ENCODE measurements around the gene KCNJ6. TPM values are rescaled to one million over a fixed set of nuclear protein-coding genes. Genes with fewer than 3 reads are reported as not detected.

The KCNJ6 gene
- total RNA-seq, 2 donors from 2014 or later, result not detected

GRCh38 chr21:37710546-37711285, 205.5 kb downstream of the KCNJ6 start:
- intact Hi-C loops (cut with DNase I), result loop anchor here (5.0 to 10.0 kb wide), 3 partner anchors 204 to 1043 kb away; partner anchors contain the start of gene KCNJ6 (in 1 of the 2)

GRCh38 chr21:37704751-37705150, 211.5 kb downstream of the KCNJ6 start:
- intact Hi-C loops (cut with DNase I), result no loop called here
- no peak for DNase-seq (ENCODE audit: low spot score)

More at GRCh38 chr21:37710546-37711285, 205.5 kb downstream of the KCNJ6 start:
- no peak for DNase-seq (ENCODE audit: low spot score)

DNA sequence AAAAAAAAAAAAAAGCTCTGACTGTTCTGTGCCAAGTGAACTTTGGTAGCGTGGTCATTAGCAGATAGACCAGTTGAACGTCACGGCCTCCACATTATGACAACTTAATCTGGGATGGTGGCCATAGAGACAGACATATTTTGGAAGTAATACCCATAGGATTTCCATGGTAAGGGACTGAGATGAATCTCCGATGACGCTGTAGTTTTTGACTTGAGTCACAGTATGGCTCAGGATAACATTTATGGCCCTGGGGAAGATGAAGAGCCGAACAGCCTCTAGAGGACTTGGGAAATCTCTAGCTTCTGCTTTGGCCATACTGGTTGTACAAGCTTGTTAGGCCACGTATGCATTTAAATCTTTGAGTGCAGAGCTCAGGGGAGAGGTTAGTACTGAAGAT, 214.0 kb downstream of the KCNJ6 start:
- intact Hi-C loops (cut with DNase I), result no loop called here
- no peak for DNase-seq (ENCODE audit: low spot score)

DNA sequence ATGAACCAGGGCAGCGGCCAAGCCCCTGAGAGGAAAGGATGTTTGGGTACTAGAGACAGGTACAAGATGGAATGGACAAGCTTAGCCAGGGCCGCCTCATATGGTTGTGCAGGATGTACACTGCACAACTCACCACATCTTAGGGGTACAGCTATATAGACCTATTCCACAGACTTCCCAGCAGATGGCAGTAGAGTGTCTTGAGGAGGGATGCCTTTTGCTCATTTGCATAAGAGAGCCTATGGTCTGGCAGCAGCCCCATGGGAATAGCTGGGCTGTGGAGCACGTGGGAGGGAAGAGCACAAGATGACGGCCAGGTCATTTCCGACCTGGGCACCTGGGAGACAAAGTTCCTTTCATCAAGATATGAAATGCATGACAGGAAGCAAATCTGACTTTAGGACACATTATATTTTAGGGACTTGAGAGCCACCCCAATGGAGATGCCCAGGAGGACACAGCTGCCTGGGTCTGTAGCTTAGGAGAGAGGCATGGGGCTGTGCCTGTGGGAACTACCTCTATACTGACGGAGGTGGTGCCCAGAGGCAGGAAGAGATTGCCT, 215.5 kb downstream of the KCNJ6 start:
- intact Hi-C loops (cut with DNase I), result no loop called here
- DNase-seq (ENCODE audit: low spot score), result no peak

DNA sequence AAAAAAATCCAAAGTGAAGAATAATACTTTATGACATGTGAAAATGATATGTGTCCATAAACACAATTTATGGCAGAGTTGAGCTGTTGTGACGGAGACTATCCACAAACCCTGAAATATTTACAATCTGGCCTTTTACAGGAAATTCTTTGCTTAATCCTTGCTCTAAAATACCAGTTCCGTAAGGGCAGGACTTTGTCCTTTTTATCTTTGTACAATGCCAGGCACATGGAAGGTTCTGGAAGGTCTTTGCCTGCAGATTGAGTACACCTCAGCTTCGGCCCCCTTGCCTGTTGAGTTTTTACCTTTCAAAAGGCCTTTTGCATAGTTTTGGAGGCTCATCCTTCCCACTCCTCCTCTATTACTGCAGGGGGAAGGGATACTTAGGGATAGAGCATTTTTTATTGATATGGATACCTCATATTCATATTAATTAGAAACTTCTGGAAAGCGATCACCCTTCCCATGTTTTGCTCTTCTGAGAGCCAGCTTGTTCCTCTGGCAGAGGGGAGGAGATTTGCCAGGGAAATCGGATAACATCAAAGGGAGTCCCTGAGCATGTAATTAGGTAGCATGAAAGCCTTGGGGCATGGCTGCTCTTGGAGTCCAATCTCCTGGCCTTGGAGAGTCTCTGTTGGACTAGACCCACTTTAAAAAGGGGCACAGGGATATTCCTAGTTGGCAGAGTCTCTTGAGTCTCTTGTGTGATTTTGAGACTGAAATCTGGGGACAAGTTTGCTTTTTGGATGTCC, 217.1 kb downstream of the KCNJ6 start:
- intact Hi-C loops (cut with DNase I), result no loop called here
- no peak for DNase-seq (ENCODE audit: low spot score)

GRCh38 chr21:37696936-37697335, 219.3 kb downstream of the KCNJ6 start:
- no peak for DNase-seq (ENCODE audit: low spot score)
- intact Hi-C loops (cut with DNase I), result no loop called here

DNA sequence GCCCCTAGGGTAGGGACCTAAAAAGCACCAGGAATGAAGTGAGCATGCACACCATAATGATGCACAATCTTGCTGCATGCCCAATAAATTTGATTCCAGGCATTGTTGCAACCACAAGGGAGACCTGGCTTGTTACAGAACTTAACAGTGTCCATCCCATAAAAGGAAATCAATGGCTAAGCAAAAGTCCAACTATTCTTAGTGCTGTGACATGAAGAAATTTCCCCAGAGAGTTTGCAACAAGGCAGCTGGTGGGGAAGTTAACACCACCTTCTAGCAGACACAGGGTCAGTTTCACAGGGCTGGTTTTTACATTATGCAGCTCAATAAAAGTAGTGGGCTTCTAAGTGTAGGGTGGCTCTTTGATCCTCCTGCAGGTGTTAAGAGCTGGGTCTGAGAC, 221.1 kb downstream of the KCNJ6 start:
- DNase-seq (ENCODE audit: low spot score), result no peak
- intact Hi-C loops (cut with DNase I), result no loop called here

- no peak for DNase-seq (ENCODE audit: low spot score)
- intact Hi-C loops (cut with DNase I), result no loop called here
These were observed 227.2 kb downstream of the KCNJ6 start for GRCh38 chr21:37688952-37689659.

GRCh38 chr21:37686991-37687810, 229.1 kb downstream of the KCNJ6 start:
- intact Hi-C loops (cut with DNase I), result no loop called here
- no peak for DNase-seq (ENCODE audit: low spot score)

GRCh38 chr21:37684547-37684946, 231.7 kb downstream of the KCNJ6 start:
- intact Hi-C loops (cut with DNase I), result no loop called here
- no peak for DNase-seq (ENCODE audit: low spot score)

DNA sequence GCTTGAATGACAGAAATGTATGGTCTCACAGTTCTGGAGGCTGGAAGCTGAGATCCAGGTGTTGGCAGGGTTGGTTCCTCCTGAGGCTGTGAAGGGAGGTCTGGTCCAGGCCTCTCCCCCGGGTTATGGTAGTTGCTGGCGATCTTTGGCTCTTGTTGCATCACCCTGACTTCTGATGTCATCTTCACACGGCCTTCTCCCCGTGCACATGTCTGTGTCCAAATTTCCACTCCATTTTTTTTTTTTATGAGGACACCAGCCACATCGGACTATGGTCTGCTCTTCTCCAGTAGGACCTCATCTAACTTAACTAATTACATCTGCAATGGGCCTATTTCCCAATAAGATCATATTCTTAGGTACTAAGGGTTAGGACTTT, 232.2 kb downstream of the KCNJ6 start:
- intact Hi-C loops (cut with DNase I), result no loop called here
- no peak for DNase-seq (ENCODE audit: low spot score)

DNA sequence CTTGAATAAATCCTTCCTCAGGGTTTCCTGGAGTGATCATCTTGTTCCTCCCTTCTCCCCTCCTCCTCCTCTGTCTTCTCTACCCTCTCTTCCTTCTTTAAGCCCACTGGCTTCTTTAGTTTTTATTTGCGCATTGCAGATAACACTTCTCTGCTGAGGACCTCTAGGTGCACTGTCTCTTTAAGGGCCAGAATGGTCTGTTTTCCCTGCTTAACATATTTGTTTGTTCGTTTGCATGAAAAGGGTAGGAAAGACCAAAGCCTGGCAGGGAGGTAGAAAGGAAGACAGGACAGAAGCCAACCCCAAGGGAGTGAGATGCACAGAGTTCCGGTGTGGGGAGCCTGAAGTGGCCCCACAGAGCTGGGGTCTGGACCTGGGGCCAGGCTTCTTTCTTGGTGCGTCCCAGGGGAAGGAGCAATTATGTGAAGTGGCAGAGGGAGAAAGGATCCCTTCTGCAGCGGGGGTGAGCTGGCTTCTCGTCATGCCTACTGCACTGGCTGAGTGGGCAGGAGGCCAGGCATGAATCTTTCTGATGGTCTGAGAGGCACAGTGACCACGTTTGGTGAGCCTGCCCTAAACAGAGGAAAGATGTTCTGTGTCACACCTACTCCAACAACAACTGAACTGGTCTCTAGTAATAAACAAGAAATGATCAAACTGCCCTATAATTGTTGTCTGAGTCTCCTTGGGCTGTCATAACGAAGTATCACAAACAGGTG, 232.7 kb downstream of the KCNJ6 start:
- intact Hi-C loops (cut with DNase I), result no loop called here
- DNase-seq (ENCODE audit: low spot score), result no peak

DNA sequence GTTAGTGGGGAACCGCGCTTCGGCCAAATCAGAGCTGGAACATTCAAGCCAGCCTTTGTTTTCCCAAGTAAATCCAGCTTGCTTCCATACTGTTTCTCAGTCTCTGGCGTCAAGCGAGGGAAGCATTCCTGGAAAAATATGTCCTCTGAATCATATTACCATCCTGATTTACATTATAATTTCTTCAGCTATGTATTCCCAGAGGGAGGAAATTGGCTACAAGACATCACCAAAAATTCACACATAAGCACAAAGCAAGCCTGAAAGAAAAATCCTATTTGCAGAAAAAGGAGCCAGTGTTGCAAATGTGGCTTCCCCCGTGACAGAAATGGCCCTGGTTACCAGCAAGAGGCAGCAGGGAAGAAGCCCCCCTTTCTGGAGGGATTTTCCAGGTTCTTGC, 233.3 kb downstream of the KCNJ6 start:
- no peak for DNase-seq (ENCODE audit: low spot score)
- intact Hi-C loops (cut with DNase I), result no loop called here

- intact Hi-C loops (cut with DNase I), result no loop called here
- DNase-seq (ENCODE audit: low spot score), result no peak
These were observed 239.3 kb downstream of the KCNJ6 start for GRCh38 chr21:37677006-37677405.

DNA sequence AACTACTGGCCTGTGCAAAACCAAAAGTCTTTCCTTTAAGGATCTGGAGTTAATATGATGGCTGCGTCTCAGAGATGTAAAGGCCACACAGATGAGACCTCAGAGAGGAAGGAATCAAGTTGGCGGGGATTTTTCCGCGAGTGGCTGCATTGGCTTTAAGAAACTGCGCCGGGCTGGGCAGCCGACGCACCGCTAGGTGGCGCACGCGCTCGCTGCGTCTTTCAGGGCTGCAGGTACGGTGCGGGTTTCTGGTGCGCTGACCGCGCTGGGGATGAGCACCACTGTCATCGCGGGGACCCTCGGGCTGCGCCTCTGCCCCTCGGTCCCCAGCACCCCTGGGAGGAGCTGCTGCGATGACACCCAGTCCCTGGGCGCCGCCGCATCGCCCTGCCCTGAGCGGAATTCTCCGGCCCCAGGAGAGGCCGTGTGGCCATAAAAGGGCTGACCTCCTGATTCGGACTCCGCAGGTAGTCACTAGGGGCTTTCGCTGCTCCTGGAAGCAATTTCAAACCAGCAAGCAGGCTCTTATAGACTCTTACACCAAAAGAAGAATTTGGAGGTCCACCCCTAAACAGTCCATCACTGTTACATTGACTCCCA, 241.0 kb downstream of the KCNJ6 start:
- intact Hi-C loops (cut with DNase I), result no loop called here
- peak; percentile 87 for DNase-seq (ENCODE audit: low spot score)

GRCh38 chr21:37673801-37674575, 242.3 kb downstream of the KCNJ6 start:
- DNase-seq (ENCODE audit: low spot score), result no peak

GRCh38 chr21:37671381-37671780, 244.9 kb downstream of the KCNJ6 start:
- no peak for DNase-seq (ENCODE audit: low spot score)
- intact Hi-C loops (cut with DNase I), result no loop called here

More at GRCh38 chr21:37673801-37674575, 242.3 kb downstream of the KCNJ6 start:
- intact Hi-C loops (cut with DNase I), result no loop called here

All from posterior vena cava (tissue), 2 donors.